ENCODE measurements around the gene SPI1.

Gene SPI1

GRCh38 chr11:47396049-47396320, 17.6 kb upstream of the SPI1 start:
- H3K36me3 Mint-ChIP-seq, result no peaks in the 10 kb centered on the region
- peak overlapping the region; percentile 87 for H3K27ac Mint-ChIP-seq
- H3K4me3 Mint-ChIP-seq, result no peak overlapping the region
- no peak for ATAC-seq (ENCODE audit: low read depth)
- no peak for DNase-seq (ENCODE audit: low spot score in 2 of 2)
- no peaks in the 10 kb centered on the region for H3K27me3 Mint-ChIP-seq
- no peaks in the 10 kb centered on the region for H3K9me3 Mint-ChIP-seq
- H3K4me1 Mint-ChIP-seq, result peaks cover 44% of the 10 kb centered on the region

DNA sequence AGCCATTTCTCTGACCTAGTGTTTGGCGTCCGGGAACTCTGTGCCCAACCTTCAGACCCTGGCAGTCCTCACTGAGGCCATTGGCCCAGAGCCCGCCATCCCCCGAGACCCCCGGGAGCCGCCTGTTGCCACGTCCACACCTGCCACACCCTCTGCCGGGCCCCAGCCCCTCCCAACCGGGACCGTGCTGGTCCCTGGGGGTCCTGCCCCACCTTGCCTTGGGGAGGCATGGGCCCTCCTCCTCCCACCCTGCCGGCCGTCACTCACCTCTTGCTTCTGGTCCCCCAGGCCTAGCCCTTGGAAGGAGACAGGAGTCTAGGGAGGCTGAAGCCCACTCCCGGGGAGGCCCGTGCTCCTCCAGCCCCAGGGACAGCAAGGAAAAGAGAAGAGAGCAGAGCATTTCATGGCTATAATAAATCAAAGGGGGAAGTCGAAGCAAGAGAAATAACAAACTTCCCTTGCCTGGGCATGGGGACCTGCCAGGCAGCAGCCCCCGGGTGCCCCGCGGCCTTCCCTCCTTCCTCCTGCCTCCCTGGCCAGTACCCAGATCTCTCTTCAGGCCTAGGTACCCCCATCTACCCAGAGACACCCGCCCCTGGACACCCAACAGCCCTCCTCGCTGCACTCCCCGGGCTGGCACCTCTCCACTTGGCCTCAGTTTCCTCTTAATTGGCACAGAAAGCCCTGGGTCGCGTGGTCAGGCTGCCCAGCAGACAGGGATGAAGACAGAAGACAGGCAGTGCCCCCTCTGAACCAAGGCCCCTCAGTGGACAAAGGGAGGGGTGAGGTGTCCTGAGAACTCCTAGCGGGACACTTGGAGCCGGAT, 17.1 kb upstream of the SPI1 start:
- H3K27ac Mint-ChIP-seq, result peak overlapping the region; percentile 87
- H3K27me3 Mint-ChIP-seq, result no peaks in the 10 kb centered on the region
- no peaks in the 10 kb centered on the region for H3K9me3 Mint-ChIP-seq
- no peak for ATAC-seq (ENCODE audit: low read depth)
- H3K4me3 Mint-ChIP-seq, result peak overlapping the region; percentile 78
- H3K4me1 Mint-ChIP-seq, result peaks cover 41% of the 10 kb centered on the region
- no peaks in the 10 kb centered on the region for H3K36me3 Mint-ChIP-seq
- no peak for DNase-seq (ENCODE audit: low spot score in 2 of 2)

GRCh38 chr11:47394322-47395222, 16.2 kb upstream of the SPI1 start:
- Mint-ChIP-seq H3K27me3 (no peaks in the 10 kb centered on the region), H3K4me1 (peaks cover 40% of the 10 kb centered on the region), H3K36me3 (no peaks in the 10 kb centered on the region), H3K4me3 (peak overlapping the region; percentile 78), H3K9me3 (no peaks in the 10 kb centered on the region), H3K27ac (peak overlapping the region; percentile 87)
- ATAC-seq (ENCODE audit: low read depth), result peak; percentile 82
- no peak for DNase-seq (ENCODE audit: low spot score in 2 of 2)

GRCh38 chr11:47394050-47394321, 15.6 kb upstream of the SPI1 start:
- Mint-ChIP-seq H3K27me3 (no peaks in the 10 kb centered on the region), H3K4me3 (peak overlapping the region; percentile 78), H3K9me3 (no peaks in the 10 kb centered on the region), H3K4me1 (peaks cover 40% of the 10 kb centered on the region), H3K27ac (peak overlapping the region; percentile 87), H3K36me3 (no peaks in the 10 kb centered on the region)
- ATAC-seq (ENCODE audit: low read depth) (no peak), DNase-seq (ENCODE audit: low spot score in 2 of 2) (no peak)

DNA sequence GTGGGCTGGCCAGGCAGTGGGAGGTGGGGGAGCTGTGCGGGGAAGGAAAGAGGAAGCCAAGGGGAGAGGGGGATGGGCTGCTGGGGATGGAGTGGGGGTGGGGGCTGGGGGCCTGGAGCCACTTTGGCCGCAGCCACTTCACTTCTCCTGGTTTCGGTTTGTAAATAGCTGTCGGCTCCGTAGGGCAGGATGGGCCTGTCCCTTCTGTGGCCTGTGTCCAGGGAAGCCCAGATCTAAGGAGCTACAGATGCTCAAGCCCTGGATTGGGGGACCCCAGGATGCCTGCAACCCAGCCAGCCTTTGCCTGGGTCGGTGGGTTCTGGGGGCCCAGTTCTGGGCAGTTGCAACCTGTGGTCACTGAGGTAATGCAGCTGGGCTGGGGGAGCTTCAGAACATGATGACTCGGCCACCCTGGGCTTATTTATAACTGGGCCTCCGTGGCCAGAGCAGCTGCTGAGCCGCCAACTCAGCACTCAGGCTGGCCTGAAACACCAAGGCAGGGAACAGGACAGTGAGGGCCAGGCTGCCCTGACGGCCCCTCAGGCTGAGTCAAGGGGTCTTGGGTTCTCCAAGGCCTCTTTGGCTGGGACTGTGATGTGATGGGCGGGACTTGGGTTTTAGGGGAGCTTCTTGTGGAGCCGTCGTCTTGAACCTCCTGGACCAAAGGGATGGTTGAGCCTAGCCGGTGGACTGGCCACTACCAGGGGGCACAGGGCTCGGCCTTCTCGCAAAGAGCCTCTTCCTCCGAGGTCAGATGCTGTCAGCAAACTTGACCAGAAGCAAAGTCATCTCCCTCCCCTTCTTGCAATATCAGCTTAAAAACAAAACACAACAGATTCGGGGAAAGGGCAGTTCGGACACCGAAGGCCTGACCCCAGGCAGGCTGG, 15.1 kb upstream of the SPI1 start:
- ATAC-seq (ENCODE audit: low read depth) (no peak), DNase-seq (ENCODE audit: low spot score in 2 of 2) (no peak)
- Mint-ChIP-seq H3K9me3 (no peaks in the 10 kb centered on the region), H3K27me3 (no peaks in the 10 kb centered on the region), H3K4me3 (peak overlapping the region; percentile 17), H3K4me1 (peaks cover 38% of the 10 kb centered on the region), H3K36me3 (no peaks in the 10 kb centered on the region), H3K27ac (peak overlapping the region; percentile 87)

GRCh38 chr11:47392546-47393162, 14.3 kb upstream of the SPI1 start:
- H3K4me1 Mint-ChIP-seq, result peaks cover 35% of the 10 kb centered on the region
- peak overlapping the region; percentile 14 for H3K4me3 Mint-ChIP-seq
- no peaks in the 10 kb centered on the region for H3K36me3 Mint-ChIP-seq
- H3K27ac Mint-ChIP-seq, result peak overlapping the region; percentile 63
- H3K9me3 Mint-ChIP-seq, result no peaks in the 10 kb centered on the region
- DNase-seq (ENCODE audit: low spot score in 2 of 2) (no peak), ATAC-seq (ENCODE audit: low read depth) (no peak)
- H3K27me3 Mint-ChIP-seq, result no peaks in the 10 kb centered on the region

DNA sequence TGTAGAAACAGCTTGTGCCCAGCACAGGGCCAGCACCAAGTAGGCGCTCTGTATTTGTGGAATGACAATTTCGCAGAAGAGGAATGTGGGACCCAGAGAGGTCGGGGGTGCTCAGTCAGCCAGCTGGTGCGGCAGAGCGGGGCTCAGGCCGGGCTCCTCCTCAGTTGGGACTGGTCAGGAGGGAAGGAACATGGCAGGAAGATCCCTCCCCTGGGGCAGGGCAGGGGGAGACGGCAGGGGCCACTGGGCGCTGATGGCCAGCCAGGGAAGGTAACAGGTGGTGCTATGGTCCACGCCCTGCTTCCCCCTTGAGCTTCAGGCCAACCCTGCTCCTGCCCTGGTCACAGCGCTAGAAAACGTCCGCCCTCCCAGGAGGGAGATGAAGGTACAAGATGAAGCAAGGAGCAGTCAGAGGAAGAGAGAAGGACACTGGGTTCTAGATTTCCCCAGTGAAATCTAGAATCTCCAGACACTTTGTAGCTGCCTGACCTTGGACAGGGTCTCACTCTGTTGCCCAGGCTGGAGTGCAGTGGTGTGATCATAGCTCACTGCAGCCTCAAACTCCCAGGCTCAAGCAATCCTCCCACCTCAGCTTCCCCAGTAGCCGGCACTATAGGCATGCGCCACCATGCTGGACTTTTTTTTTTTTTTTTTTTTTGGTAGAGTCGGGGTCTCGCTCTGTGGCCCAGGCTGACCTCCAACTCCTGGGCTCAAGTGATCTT, 13.5 kb upstream of the SPI1 start:
- Mint-ChIP-seq H3K27ac (no peak overlapping the region), H3K36me3 (no peaks in the 10 kb centered on the region), H3K9me3 (no peaks in the 10 kb centered on the region), H3K27me3 (no peaks in the 10 kb centered on the region), H3K4me3 (no peak overlapping the region), H3K4me1 (peaks cover 32% of the 10 kb centered on the region)
- DNase-seq (ENCODE audit: low spot score in 2 of 2) (no peak), ATAC-seq (ENCODE audit: low read depth) (no peak)

DNA sequence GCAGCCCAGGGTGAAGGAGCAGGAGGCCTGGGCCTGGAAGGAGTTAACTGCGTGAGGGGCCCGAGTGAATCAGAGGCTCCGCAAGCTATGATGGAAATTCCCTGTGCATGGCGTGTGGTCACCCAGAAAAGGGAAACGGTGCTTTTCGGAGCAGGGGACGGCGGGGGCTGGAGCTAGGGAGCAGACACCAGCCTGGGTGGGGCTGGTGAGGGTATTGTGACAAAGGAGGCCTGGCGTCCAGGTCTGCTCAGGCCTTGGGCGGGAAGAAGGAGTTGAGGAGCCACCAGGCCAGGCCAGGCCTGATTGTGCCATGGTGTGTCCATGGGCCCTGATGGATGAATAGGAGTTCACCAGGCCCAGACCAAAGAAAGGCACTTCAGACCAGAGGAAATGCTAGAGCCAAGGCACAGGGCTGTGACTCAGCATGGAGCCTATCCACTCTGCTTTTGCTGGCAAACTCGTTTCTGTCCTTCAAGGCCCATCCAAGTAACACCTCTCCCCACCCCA, 12.8 kb upstream of the SPI1 start:
- DNase-seq (ENCODE audit: low spot score in 2 of 2), result no peak
- H3K27me3 Mint-ChIP-seq, result no peaks in the 10 kb centered on the region
- no peak overlapping the region for H3K27ac Mint-ChIP-seq
- no peaks in the 10 kb centered on the region for H3K36me3 Mint-ChIP-seq
- peaks cover 32% of the 10 kb centered on the region for H3K4me1 Mint-ChIP-seq
- H3K9me3 Mint-ChIP-seq, result no peaks in the 10 kb centered on the region
- no peak overlapping the region for H3K4me3 Mint-ChIP-seq
- ATAC-seq (ENCODE audit: low read depth), result peak; percentile 76

- Mint-ChIP-seq H3K4me3 (no peak overlapping the region), H3K4me1 (peaks cover 27% of the 10 kb centered on the region), H3K27ac (no peak overlapping the region)
Measured at GRCh38 chr11:47390422-47390760, 12.0 kb upstream of the SPI1 start.

DNA sequence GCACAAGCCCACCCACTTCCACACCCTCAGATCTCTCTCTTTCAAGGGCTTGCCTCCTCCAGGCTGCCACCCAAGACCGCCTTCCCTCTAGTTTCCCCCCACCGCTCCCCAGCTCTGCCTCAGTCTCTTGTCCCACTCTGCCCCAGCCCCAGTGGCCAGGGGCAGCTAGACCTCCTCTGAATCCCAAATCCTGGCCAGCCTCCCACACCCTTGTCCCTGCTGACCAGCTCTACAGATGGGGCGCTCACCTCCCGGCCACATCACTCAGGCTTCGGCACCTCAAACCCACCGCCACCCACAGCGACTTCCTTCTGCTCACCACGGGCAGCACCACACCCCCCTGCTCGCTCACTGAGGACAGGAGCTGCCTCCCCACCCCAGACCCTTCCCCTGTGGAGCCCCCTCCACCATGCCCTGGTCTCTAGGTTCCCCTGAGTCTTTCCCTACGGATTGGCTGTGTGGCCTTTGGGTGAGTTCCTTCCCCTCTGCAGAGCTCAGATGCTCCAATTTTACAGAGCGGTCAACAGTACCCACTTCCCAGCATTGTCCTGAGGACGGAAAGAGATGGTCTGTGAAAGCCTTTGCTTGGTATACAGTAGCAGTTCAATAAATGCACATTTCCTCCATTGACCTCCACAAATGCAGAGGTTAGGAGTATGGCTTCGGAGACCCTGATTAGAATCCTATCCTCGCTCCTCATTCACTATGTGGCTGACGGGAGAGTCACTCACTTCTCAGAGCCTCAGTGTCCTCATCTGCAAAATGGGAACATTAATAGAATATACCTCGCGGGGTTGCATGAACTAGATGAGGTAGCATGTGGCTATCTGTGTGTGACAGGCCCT, 11.5 kb upstream of the SPI1 start:
- no peaks in the 10 kb centered on the region for H3K36me3 Mint-ChIP-seq
- peak overlapping the region; percentile 65 for H3K27ac Mint-ChIP-seq
- H3K4me1 Mint-ChIP-seq, result peaks cover 25% of the 10 kb centered on the region
- no peaks in the 10 kb centered on the region for H3K9me3 Mint-ChIP-seq
- no peak for ATAC-seq (ENCODE audit: low read depth)
- H3K4me3 Mint-ChIP-seq, result no peak overlapping the region
- H3K27me3 Mint-ChIP-seq, result no peaks in the 10 kb centered on the region
- no peak for DNase-seq (ENCODE audit: low spot score in 2 of 2)

More at GRCh38 chr11:47390422-47390760, 12.0 kb upstream of the SPI1 start:
- ATAC-seq (ENCODE audit: low read depth), result no peak
- no peaks in the 10 kb centered on the region for H3K36me3 Mint-ChIP-seq
- no peaks in the 10 kb centered on the region for H3K9me3 Mint-ChIP-seq
- DNase-seq (ENCODE audit: low spot score in 2 of 2), result no peak
- no peaks in the 10 kb centered on the region for H3K27me3 Mint-ChIP-seq

DNA sequence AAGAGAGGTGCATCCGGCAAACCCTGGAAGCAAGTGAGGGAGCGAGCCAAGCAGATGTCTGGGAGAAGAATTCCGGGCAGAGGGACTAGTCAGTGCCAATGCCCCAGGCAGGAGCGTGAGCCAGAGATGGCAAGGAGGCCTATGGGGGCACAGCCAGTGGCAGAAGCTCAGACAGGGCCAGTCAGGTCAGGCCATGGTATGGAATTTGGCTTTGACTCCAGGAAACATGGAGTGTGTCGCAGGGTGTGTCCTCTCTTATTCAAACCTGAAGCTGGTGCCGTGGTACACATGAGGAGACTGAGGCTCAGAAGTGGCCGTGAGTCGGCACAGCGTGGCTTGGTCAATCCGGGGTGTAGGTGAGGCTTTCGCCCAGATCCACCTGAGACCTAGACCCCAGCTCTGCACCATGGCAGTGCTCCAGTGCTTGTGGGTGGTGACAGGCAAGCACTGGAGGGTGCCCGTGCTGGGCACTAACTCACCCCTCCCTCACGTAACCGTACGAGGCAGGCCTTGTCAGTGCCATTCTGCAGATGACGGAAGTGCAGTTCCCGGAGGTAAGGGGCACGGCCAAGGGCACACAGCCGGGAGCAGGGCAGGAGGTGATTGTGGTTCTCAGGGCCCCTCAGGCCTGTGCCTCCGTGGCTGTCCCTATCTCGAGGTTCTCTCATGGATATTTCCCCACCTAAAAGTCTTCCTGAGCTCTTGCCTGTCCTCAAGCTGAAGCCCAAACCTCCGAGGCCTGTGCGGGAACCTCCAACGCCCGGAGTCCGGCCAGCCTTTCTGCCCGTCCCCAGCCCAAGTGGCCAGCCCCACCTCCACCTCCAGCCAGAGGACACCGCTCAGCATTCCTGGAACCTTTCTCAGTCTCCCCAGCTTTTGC, 10.6 kb upstream of the SPI1 start:
- no peak for ATAC-seq (ENCODE audit: low read depth)
- DNase-seq (ENCODE audit: low spot score in 2 of 2), result no peak
- no peaks in the 10 kb centered on the region for H3K9me3 Mint-ChIP-seq

More for the DNA sequence above, 10.6 kb upstream of the SPI1 start:
- H3K4me3 Mint-ChIP-seq, result no peak overlapping the region
- no peaks in the 10 kb centered on the region for H3K27me3 Mint-ChIP-seq
- peak overlapping the region; percentile 65 for H3K27ac Mint-ChIP-seq
- H3K4me1 Mint-ChIP-seq, result peaks cover 21% of the 10 kb centered on the region
- no peaks in the 10 kb centered on the region for H3K36me3 Mint-ChIP-seq

Data from memory B cell (primary cell).